HG02610 (cell line): Measurements from ENCODE around the gene QSOX2.

Experiments used
- ATAC-seq: cut with Tn5 transposase; IDR thresholded peaks from one replicate; pipeline ENCODE4 v1.9.1; 2021; ENCODE audit warnings: mild to moderate bottlenecking, moderate library complexity; ENCODE audit not compliant: unreplicated experiment

The QSOX2 gene

DNA sequence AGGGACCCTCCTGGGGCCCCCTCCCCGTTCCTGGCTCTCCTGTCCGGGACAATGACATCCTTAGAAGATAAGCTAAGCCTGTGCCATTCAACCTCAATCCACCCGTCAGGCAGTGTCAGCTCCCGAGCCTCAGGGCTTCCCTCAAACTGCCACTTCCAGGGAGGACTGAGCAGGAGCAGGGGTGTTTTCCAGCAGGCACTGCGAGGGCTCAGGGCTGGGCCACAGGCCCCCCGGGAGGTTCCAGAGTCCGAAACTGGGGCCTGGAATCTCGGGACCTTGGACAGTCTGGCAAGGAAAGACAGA lies 66.9 kb downstream of the QSOX2 start:
- no peak for ATAC-seq

DNA sequence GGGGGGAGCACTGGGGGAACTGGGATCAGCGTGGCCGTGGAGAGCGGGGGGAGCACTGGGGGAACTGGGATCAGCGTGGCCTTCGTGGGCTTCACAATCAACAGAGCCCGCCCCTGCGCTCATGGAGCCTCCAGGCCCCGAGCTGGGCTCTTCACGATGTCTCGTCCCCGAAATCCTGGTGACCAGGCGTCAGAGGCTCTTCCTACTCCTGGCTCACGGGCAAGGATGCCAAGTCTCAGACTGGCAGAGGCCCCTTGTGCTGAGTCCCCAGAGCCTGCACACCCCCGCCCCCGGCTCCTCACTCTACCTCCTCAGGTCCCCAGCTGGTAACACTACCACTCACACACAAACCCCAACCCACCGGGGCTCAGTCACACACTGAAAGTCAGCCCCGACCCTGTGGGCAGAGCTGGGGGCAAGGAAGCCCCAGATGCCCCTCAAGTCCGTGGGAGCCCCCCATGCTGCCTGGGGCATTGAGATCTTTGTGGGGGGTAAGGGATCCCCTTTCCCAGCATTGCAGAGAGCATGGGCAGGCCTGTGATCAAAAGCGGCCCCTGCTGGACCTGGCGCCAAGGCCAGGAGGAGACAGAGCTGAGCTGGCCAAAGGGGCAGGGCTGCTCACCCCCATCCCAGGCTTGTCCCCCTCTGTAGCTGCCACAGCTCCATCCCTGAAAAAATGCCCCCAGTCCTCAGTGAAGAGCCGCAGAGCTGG lies 67.4 kb downstream of the QSOX2 start:
- no peak for ATAC-seq

GRCh38 chr9:136177224-136177623 lies 68.4 kb downstream of the QSOX2 start:
- no peak for ATAC-seq

DNA sequence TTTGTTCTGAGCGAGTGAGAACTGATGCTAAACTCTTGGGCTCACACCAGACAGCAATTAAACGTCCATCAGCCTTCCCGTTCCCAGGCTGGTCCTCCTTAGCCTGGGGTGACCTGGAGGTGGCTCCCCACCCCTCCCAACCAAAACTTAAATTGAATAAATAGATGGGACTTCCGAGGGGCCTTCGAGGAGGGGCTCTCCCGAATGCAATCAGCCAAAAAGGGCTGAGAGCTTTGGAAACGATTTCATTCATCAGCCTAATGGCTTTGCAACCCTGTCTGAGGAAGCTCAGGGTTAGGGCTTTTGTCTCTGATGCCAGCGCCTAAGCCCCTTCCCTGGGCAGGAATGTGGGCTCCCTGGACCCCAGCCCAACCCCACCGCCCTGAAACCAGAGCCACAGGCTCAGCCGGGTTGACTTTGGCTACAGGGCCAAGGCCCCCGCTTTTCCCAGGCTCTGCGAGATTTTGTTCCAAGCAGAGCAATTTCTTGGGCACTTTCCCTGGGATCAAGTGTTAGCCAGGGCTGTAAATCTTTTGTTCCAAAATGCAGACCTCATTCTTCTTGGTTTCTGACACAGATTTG lies 69.9 kb downstream of the QSOX2 start:
- no peak for ATAC-seq

DNA sequence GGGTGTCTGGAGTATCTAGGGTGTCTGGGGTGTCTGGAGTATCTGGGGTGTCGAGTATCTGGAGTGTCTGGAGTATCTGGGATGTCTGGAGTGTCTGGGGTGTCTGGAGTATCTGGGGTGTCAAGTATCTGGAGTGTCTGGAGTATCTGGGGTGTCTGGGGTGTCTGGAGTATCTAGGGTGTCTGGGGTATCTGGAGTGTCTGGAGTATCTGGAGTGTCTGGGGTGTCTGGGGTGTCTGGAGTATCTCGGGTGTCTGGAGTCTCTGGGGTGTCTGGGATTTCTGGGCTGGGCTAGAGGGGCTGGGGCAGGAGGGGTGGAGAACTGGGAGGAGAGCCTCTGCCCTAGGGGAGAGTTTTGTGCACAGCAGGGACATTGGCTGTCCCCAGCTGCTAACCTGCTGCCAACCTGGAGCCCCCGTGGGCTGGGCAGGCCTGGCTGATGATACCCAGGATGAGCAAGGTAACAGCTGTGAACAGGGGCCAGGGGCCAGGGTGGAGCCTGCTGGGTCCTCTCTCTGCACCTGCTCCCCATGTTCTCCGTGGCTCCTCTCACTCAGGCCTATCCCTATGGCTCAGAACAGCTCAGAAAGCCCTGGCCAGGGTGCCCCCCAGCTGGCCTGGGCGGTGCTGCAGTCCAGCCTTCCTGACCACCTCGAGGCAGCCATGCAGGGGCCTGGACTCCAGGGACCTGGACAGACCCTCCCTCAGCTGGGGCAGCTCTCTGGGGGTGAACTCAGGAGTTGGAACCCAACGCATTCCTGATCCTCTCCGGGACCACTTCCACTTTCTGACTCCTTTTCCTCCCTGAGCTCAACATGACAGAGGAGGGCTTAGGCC lies 70.6 kb downstream of the QSOX2 start:
- ATAC-seq = no peak

DNA sequence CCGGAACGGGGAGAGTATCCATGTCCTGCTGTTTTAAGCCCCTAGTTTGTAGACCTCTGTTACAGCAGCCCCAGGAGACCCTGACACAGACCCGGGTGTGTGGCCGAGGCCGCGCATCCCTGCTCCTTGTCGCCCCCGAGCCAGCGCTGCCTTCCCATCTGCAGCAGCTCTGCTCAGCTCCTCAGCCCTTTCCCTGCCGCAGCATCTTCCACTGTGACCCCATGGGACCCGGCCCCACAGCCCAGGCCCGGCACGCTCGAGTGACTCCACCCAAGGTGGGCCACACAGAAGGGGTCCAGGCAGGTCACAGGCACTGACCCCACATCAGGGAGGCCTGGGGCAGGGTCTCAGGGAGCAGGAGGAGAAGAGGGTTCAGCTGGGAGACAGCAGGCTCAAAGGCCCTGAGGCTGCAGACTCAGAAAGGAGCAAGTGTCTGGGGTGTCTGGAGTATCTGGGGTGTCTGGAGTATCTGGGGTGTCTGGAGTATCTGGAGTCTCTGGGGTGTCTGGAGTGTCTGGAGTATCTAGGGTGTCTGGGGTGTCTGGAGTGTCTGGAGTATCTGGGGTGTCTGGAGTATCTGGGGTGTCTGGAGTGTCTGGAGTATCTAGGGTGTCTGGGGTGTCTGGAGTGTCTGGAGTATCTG lies 71.8 kb downstream of the QSOX2 start:
- ATAC-seq = no peak

GRCh38 chr9:136172412-136173079 lies 73.1 kb downstream of the QSOX2 start:
- ATAC-seq = no peak

DNA sequence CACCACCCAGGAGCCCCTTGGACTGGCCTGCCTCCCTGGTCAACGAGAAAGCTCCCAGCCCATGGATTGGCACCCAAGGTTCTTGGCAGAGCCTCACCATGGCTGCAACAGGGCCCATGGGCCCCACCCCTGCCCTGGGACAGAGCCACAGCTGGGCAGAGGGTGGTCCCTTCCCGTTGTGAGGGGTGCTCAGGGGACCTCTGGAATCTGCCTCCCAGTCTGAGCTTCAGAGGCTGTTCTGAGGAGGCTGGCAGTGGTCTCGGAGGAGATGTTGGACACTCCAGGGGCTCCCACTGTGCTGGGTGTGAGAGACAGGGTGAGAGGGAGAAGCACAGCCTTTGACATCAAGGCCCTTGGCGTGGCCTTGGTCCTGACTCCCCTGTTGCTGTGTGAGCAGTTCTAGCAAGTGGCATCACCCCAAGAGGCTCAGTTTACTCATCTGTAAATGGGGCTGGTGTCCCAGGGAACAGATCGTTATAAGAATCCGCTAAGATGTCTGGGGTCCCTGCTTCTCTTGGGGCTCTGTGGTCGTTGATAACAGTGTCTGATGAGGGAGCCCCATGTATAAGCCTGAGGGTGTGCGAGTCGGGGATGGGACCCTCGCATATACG lies 73.7 kb downstream of the QSOX2 start:
- no peak for ATAC-seq

GRCh38 chr9:136171009-136171800 lies 74.4 kb downstream of the QSOX2 start:
- no peak for ATAC-seq

DNA sequence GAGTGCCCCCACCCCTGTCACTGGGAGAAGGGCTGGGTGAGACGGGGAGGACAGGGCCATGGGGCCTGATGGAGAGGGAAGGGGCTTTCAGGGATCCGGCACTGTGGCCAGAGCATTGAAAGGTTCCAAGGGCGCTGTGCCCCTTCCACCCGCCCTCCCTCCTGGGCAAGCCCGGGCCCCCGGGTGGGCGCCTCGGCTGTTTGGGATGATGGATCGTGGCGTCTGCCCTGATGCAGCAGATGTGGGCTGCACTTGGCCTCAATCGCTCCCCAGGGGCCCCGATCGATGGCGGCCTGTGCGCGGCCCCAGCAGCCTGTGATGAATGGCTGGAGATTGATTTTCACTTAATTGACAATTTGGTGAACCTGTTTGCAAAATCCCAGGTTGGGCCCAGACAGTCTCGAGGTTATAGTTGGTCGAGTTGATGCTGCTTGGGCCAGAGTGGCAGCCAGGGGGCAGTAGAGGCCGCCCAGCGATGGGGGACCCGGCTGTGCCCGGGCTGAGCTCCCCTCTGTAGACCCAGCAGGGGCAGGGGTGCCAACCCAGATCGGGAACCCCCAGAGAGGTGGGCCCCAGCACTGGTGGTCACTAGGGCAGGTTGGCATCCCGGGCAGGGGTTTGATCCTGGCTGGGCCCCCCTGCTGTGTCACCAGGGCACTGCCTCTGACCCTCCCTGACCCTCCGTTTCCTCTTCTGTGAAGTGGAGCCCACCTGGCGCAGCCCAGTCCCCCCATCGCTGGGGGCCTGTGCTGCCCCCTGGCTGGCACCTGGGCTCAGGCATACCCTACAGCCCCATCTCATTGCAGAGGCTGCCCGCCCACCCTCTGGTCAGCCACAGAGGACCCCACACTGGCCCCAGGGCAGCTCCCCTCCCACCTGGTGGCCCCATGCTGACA lies 75.4 kb downstream of the QSOX2 start:
- ATAC-seq = no peak

GRCh38 chr9:136169495-136169894 lies 76.1 kb downstream of the QSOX2 start:
- no peak for ATAC-seq

DNA sequence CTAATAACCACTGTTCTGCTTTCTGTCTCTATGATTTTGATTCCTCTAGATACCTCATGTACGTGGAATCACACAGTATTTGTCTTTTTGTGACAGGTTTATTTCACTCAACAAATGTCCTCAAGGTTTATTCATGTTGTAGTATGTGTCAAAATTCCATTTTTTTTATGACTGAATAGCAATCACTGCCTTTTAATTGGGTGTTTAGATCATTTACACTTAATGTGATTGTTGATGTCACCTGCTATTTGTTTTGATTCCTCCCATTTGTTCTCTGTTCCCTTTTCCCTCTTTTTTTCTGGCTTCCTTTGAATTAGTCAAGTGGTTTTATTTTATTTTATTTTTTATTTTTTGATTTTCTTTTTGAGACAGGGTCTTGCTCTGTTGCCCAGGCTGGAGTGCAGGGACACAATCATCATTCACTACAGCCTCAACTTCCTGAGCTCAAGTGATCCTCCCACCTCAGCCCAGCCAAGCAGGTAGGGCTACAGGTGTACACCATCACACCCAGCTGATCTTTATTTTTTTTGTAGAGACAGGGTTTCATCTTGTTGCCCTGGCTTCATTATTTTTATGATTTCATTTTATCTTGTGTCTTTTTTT lies 82.3 kb downstream of the QSOX2 start:
- no peak for ATAC-seq

- ATAC-seq = no peak
Measured at GRCh38 chr9:136160995-136161610, 84.5 kb downstream of the QSOX2 start.

GRCh38 chr9:136160381-136160841 lies 85.2 kb downstream of the QSOX2 start:
- no peak for ATAC-seq

DNA sequence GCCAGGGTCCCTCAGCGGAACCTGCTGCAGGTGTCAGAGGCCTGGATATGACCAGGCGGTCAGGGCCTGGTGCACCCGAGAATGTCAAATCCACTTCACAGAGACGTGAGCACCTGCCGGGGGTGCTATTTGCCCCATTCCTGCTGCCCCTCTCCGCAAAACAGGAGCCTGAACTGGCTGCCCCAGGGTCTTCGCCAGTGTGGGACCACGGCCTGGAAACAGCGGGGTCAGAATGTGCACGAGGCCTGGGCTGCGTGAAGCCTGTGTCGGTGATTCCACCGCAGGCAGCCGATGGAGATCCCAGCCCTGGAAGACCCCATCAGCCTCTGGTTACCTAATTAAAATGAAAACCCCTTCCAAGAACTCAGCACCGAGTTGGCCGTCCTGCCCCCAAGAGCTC lies 85.8 kb downstream of the QSOX2 start:
- no peak for ATAC-seq

DNA sequence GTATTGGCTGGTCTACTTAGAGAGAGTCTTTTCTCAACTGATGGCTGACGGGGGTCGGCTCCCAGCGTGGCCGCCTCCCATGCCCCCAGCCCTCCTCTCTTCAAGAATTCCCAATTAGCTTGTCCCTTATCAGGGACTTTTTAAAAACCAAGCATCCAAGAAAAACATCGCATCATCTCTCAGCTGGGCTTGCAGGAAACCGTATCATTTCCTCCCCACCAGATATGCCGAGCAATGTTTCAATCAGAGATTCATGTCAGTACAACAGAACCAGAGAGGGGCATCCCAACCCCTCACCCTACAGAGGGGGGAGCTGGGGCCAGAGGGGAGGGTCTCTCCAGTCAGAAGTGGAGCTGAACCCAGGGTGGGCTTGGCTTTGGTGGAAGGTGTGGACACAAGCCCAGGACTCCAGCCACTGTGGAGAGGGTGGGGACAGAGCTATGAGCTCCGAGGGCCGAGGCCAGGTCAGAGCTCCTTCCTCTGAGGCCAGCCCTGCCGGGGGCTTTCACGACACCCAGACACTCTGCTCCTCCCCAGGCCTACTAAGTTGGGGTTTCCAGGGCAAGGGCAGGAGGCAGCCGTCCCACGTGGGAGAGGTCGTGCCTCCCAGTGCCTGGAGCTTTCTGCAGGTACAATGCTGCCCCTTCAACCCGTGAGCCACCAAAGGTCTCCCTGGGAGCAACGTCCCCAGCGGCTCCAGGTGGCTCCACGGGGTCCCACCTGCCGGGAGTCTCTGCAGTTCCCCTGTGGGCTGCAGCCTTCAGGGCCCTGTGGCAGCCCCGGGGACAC lies 87.9 kb downstream of the QSOX2 start:
- ATAC-seq = no peak
